ENCODE measurements around the gene PITPNB. TPM values are rescaled to one million over a fixed set of nuclear protein-coding genes. Genes with fewer than 3 reads are reported as not detected.
A peak's percentile ranks its signal among the peaks of the same experiment; 100 is the strongest.

PITPNB gene
- total and polyA plus RNA-seq, 2 donors from 2014 or later, result 23.7 to 72.0 TPM

DNA sequence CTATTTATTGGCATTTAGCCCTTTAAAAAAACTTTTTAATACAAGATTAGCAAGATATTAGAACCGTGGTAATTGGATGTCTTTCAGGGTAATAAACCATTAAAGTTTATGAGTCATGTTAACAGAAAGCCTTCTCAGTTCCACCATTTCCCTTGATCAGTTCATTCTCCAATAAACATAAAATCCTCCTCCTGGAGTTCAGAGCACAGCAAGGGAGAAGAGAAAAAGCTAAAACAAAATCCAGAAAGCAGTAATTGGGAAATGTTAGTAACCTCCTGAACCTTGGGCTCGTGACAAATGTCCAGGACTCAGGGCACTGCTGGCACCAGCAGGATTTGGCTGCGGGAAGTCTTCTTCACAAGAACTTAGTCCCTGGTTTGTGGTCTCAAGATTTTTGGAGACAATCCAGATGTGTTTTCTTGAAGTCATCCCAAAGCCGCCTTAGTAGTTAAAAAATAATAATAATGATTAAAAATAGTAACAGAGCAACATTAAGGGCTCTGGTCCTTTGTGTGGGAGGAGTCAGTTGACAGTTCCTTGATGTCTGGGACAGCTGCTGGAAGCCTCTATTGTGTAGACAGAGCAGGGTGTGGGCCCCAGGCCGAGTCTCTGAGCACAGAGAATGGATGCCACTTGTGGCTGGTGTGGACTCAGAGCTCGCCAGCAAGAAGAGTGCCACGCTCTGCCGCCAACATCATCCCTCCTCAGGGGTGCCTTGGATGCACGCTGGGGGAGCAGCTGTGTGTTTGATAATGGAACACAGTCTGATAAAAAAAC is 43.4 kb upstream of the PITPNB start:
- intact Hi-C loops (cut with DNase I), result no loop called here
- Histone ChIP-seq H3K4me3 (ENCODE audit: low read length in 3 of 3) (no peak overlapping the region), H3K27me3 (ENCODE audit: control insufficient read depth, insufficient read depth, low read length) (no peaks in the 10 kb centered on the region), H3K9me3 (ENCODE audit: control insufficient read depth in 2 of 3, insufficient read depth in 1 of 3, low read length in 3 of 3) (no peaks in the 10 kb centered on the region), H3K36me3 (ENCODE audit: control insufficient read depth in 2 of 3, insufficient read depth in 3 of 3, low read length in 3 of 3) (no peaks in the 10 kb centered on the region), H3K9ac (ENCODE audit: low read length in 3 of 3) (no peak overlapping the region), H3K27ac (ENCODE audit: low read depth in 2 of 2, low read length in 2 of 2) (no peak overlapping the region), H3K4me1 (ENCODE audit: control insufficient read depth in 2 of 3, insufficient read depth in 2 of 3, low read depth in 1 of 3, low read length in 3 of 3) (peaks cover 0 to 4% (median 0%) of the 10 kb centered on the region in 3 donors)
- TF ChIP-seq, protein P1, sequence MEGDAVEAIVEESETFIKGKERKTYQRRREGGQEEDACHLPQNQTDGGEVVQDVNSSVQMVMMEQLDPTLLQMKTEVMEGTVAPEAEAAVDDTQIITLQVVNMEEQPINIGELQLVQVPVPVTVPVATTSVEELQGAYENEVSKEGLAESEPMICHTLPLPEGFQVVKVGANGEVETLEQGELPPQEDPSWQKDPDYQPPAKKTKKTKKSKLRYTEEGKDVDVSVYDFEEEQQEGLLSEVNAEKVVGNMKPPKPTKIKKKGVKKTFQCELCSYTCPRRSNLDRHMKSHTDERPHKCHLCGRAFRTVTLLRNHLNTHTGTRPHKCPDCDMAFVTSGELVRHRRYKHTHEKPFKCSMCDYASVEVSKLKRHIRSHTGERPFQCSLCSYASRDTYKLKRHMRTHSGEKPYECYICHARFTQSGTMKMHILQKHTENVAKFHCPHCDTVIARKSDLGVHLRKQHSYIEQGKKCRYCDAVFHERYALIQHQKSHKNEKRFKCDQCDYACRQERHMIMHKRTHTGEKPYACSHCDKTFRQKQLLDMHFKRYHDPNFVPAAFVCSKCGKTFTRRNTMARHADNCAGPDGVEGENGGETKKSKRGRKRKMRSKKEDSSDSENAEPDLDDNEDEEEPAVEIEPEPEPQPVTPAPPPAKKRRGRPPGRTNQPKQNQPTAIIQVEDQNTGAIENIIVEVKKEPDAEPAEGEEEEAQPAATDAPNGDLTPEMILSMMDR (IDR thresholded peaks at IDR 0.05; ENCODE audit: borderline replicate concordance, extremely low read depth, insufficient read depth), result no peak
- DNase-seq (peak in 2 of 5 donors; percentile 32 to 67), FAIRE-seq (no peak)

DNA sequence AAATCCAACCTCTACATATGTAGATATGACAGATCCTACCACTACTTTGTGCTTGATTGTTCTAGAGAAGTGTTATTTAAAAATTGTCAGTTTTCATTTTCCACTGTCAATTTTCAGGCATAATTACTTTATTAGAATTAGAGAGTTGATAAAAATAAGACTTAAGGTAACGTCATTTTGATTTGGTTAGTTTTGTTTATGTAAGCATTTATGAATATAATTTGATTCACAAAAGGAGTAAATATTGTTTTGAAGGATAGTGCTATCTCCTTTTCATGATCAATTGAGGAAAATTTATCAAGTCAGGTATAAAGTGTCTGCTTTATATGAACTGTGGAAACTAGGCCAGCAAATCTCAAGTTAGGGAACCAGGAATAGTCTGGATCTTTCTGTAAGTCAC is 42.6 kb upstream of the PITPNB start:
- H3K27me3 ChIP-seq (ENCODE audit: control insufficient read depth, insufficient read depth, low read length), result no peaks in the 10 kb centered on the region
- H3K9me3 ChIP-seq (ENCODE audit: control insufficient read depth in 2 of 3, insufficient read depth in 1 of 3, low read length in 3 of 3), result no peaks in the 10 kb centered on the region
- no peak overlapping the region for H3K9ac ChIP-seq (ENCODE audit: low read length in 3 of 3)
- intact Hi-C loops (cut with DNase I), result no loop called here
- H3K27ac ChIP-seq (ENCODE audit: low read depth in 2 of 2, low read length in 2 of 2), result no peak overlapping the region
- H3K36me3 ChIP-seq (ENCODE audit: control insufficient read depth in 2 of 3, insufficient read depth in 3 of 3, low read length in 3 of 3), result no peaks in the 10 kb centered on the region
- FAIRE-seq (no peak), DNase-seq (no peak)
- H3K4me3 ChIP-seq (ENCODE audit: low read length in 3 of 3), result no peak overlapping the region
- H3K4me1 ChIP-seq (ENCODE audit: control insufficient read depth in 2 of 3, insufficient read depth in 2 of 3, low read depth in 1 of 3, low read length in 3 of 3), result peaks cover 0 to 4% (median 0%) of the 10 kb centered on the region in 3 donors
- TF ChIP-seq, protein P1 (IDR thresholded peaks at IDR 0.05; ENCODE audit: borderline replicate concordance, extremely low read depth, insufficient read depth), result no peak

DNA sequence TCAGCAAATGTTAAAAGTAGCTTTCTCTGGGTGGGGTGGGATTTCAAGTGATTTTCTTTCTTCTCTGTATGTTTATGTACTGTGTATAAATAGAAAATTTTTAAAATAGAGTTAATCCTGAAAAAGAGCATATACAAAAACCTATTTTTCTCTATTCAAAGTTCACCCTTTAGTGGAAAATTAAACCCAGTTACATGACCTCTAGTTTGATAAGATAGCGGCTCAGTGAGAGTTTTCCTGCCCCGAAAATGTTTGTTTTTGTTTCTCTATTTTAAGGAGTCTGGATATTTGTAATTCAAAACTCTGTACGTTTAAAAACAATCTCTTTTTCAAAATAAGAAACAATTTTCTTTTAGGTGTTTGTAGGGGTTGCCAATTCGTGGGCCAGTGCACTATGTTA is 42.1 kb upstream of the PITPNB start:
- no peak overlapping the region for H3K27ac ChIP-seq (ENCODE audit: low read depth in 2 of 2, low read length in 2 of 2)
- no peaks in the 10 kb centered on the region for H3K36me3 ChIP-seq (ENCODE audit: control insufficient read depth in 2 of 3, insufficient read depth in 3 of 3, low read length in 3 of 3)
- TF ChIP-seq, protein P1 (IDR thresholded peaks at IDR 0.05; ENCODE audit: borderline replicate concordance, extremely low read depth, insufficient read depth), result no peak
- no peak overlapping the region for H3K9ac ChIP-seq (ENCODE audit: low read length in 3 of 3)
- FAIRE-seq (no peak), DNase-seq (no peak)
- intact Hi-C loops (cut with DNase I), result no loop called here
- no peak overlapping the region for H3K4me3 ChIP-seq (ENCODE audit: low read length in 3 of 3)
- no peaks in the 10 kb centered on the region for H3K27me3 ChIP-seq (ENCODE audit: control insufficient read depth, insufficient read depth, low read length)
- no peaks in the 10 kb centered on the region for H3K9me3 ChIP-seq (ENCODE audit: control insufficient read depth in 2 of 3, insufficient read depth in 1 of 3, low read length in 3 of 3)
- H3K4me1 ChIP-seq (ENCODE audit: control insufficient read depth in 2 of 3, insufficient read depth in 2 of 3, low read depth in 1 of 3, low read length in 3 of 3), result peaks cover 0 to 4% (median 0%) of the 10 kb centered on the region in 3 donors

Measured in kidney (tissue), 14 donors.